Omental fat pad (tissue), 4 donors: Measurements from ENCODE around the gene GPR155. TPM values are rescaled to one million over a fixed set of nuclear protein-coding genes. Genes with fewer than 3 reads are reported as not detected.
"Not testable (repeated sequence)": the region's sequence is repeated elsewhere in the genome, so short reads cannot be mapped to it uniquely, and the experiment has no call there.

Source experiments
- ATAC-seq: fragments of 150-250 bp; one replicate; pipeline ENCODE4 v1.9.1; 2016; ENCODE audit warnings: mild to moderate bottlenecking, moderate library complexity; ENCODE audit not compliant: low FRiP score
- DNase-seq: peaks from one replicate; pipeline ENCODE4 v3.0.0-alpha.2; 2019; ENCODE audit warnings: low spot score
- total RNA-seq, 4 donors: library from RNA; depleted of rRNA; stranded (reverse); fragments of >200 nt; gene quantifications; one replicate each; pipeline ENCODE4 v1.1.0, GENCODE V29; 2016
- TF ChIP-seq, protein P1 (sequence below), 3 donors: fragments of 450-650 bp; IDR thresholded peaks; one replicate each; pipeline ENCODE4 v1.5.1; 2016 to 2017; ENCODE audit warnings: antibody characterized with exemption in 3 of 3, mild to moderate bottlenecking in 3 of 3, moderate library complexity in 2 of 3

The GPR155 gene
- total RNA-seq, 4 donors from 2014 or later: 3.6 to 8.0 (median 6.2) TPM

DNA sequence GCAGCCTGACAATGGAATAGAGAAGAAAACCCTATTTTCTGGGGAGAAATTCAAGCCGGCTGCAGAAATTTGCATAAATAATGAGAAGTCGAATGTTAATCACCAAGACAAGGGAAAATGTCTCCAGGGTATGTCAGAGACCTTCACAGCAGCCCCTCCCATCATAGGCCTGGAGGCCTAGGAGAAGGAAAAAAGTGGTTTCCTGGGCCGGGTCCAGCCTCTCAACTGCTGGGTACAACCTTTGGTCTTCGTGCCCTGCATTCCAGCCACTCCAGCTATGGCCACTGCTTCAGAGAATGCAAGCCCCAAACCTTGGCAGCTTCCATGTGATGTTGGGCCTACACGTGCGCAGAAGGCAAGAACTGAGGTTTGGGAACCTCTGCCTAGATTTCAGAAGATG, 97.3 kb downstream of the GPR155 start:
- TF ChIP-seq, protein P1, sequence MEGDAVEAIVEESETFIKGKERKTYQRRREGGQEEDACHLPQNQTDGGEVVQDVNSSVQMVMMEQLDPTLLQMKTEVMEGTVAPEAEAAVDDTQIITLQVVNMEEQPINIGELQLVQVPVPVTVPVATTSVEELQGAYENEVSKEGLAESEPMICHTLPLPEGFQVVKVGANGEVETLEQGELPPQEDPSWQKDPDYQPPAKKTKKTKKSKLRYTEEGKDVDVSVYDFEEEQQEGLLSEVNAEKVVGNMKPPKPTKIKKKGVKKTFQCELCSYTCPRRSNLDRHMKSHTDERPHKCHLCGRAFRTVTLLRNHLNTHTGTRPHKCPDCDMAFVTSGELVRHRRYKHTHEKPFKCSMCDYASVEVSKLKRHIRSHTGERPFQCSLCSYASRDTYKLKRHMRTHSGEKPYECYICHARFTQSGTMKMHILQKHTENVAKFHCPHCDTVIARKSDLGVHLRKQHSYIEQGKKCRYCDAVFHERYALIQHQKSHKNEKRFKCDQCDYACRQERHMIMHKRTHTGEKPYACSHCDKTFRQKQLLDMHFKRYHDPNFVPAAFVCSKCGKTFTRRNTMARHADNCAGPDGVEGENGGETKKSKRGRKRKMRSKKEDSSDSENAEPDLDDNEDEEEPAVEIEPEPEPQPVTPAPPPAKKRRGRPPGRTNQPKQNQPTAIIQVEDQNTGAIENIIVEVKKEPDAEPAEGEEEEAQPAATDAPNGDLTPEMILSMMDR (IDR thresholded peaks at IDR 0.05): no peak
- no peak for DNase-seq
- ATAC-seq: no peak

DNA sequence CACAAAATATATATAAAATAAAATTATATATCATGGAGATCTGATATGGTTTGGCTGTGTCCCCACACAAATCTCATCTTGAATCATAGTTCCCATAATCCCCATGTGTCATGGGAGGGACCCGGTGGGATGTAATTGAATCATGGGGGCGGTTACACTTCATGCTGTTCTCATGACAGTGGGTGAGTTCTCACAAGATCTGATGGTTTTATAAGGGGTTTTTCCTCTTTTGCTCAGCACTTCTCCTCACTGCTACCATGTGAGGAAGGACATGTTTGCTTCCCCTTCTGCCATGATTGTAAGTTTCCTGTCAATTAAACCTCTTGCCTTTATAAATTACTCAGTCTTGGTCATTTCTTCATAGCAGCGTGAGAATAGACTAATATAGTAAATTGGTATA, 98.1 kb downstream of the GPR155 start:
- not testable (repeated sequence) for DNase-seq, ATAC-seq

DNA sequence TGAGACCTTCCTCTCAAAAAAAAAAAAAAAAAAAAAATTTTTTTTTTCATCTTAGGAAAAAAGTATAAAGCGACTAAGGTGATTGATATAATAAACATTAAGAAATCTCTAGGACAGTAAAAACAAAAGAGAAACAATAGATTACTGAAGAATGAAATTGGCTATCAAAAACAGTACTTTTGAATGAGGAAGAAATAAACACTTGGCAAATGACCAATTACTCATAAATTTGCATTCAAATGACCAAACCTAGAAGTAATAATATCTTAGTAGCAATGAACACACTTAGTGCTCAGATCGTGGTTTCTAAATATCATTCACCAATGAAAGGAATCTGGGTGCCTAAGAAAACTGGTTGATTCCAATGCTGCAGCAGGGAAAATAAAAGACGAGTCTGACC, 101.6 kb downstream of the GPR155 start:
- TF ChIP-seq, protein P1 (IDR thresholded peaks at IDR 0.05): no peak
- DNase-seq (no peak), ATAC-seq (no peak)

DNA sequence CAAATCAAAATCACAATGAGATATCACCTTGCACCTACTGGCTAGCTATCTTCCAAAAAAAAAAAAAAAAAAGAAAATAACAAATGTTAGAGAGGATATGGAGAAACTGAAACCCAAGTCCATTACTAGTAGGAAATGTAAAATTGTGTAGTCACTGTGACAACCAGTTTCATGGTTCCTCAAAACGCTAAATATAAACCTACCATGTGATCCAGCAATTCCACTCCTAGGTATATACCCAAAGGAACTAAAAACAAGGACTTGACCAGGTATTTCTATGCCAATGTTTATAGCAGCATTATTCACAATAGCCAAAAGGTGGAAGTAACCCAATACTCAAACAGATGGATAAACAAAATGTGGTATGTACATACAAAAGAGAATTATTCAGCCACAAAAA, 103.0 kb downstream of the GPR155 start:
- no peak for ATAC-seq
- TF ChIP-seq, protein P1 (IDR thresholded peaks at IDR 0.05): no peak

More for the DNA sequence above, 103.0 kb downstream of the GPR155 start:
- DNase-seq: no peak

Other genes starting within 250 kb of the GPR155 start
- gene OLA1, start 238.5 kb downstream of the GPR155 start, total RNA-seq: 10 to 100 TPM; 40.4 to 54.1 (median 50.6) TPM
- gene SP9, start 152.1 kb downstream of the GPR155 start, total RNA-seq: not detected
- 10 to 100 TPM in 3 of 4 donors, 1 to 10 TPM in 1; 9.5 to 24.7 (median 18.0) TPM for gene SCRN3, start 91.3 kb downstream of the GPR155 start, total RNA-seq
- gene WIPF1, start 110.8 kb upstream of the GPR155 start, total RNA-seq: 10 to 100 TPM; 20.9 to 60.1 (median 43.3) TPM